Kidney (tissue), 14 donors: ENCODE measurements around the gene ADARB2. TPM values are rescaled to one million over a fixed set of nuclear protein-coding genes. Genes with fewer than 3 reads are reported as not detected.
"Not testable (repeated sequence)": the region's sequence is repeated elsewhere in the genome, so short reads cannot be mapped to it uniquely, and the experiment has no call there.

Experiments used
- DNase-seq, 5 donors: peaks; one replicate each; pipeline ENCODE4 v3.0.0-alpha.2; 2013 to 2020
- FAIRE-seq: peaks from 2 replicates; lab custom pipeline; 2012; peaks lifted over from hg19 to GRCh38; lab: Jason Lieb, UNC
- H3K27ac ChIP-seq, 2 donors: one replicate each; pipeline ENCODE4 v1.7.0; 2013; ENCODE audit warnings: low read depth in 2 of 2, low read length in 2 of 2, inconsistent platforms in 1 of 2
- H3K27me3 ChIP-seq: one replicate; pipeline ENCODE4 v1.7.1; 2013; ENCODE audit warnings: low read length, inconsistent platforms; ENCODE audit not compliant: control insufficient read depth, insufficient read depth
- H3K36me3 ChIP-seq, 3 donors: one replicate each; pipeline versions ENCODE4 v1.7.0 to v1.7.1; 2013; ENCODE audit warnings: low read length in 3 of 3, control low read depth in 1 of 3, inconsistent platforms in 1 of 3; ENCODE audit not compliant: insufficient read depth in 3 of 3, control insufficient read depth in 2 of 3
- H3K4me1 ChIP-seq, 3 donors: one replicate each; pipeline versions ENCODE4 v1.7.0 to v1.7.1; 2013; ENCODE audit warnings: low read length in 3 of 3, inconsistent platforms in 1 of 3, low read depth in 1 of 3; ENCODE audit not compliant: control insufficient read depth in 2 of 3, insufficient read depth in 2 of 3
- H3K4me3 ChIP-seq, 3 donors: one replicate each; pipeline versions ENCODE4 v1.7.0 to v1.8.1; 2013; ENCODE audit warnings: low read length in 3 of 3, control low read depth in 1 of 3, inconsistent platforms in 1 of 3
- H3K9ac ChIP-seq, 3 donors: one replicate each; pipeline versions ENCODE4 v1.7.0 to v1.7.1; 2013; ENCODE audit warnings: low read length in 3 of 3, control low read depth in 1 of 3, inconsistent platforms in 1 of 3
- H3K9me3 ChIP-seq, 3 donors: one replicate each; pipeline versions ENCODE4 v1.7.0 to v1.7.1; 2013; ENCODE audit warnings: low read length in 3 of 3, control low read depth in 1 of 3, inconsistent platforms in 1 of 3; ENCODE audit not compliant: control insufficient read depth in 2 of 3, insufficient read depth in 1 of 3
- CTCF ChIP-seq: IDR thresholded peaks from 3 replicates; pipeline ENCODE4 v1.5.1; 2012; ENCODE audit warnings: mild to moderate bottlenecking, moderate library complexity, borderline replicate concordance; ENCODE audit not compliant: insufficient read depth; ENCODE audit errors: extremely low read depth
- intact Hi-C: fragments of 100-400 bp; cut with DNase I; formaldehyde crosslinking; loops from one replicate; pipeline ENCODE4 v1.11.1; 2022
- polyA plus RNA-seq: library from polyadenylated mRNA; stranded (reverse); fragments of 350-450 nt; fragmentation: Illumina TruSeq; extraction: RNeasy Lipid Tissue Mini Kit (QIAGEN cat#74804); gene quantifications from one replicate; pipeline ENCODE4 v1.2.3, GENCODE V29; 2014; ENCODE audit warnings: low read depth, low replicate concordance; ENCODE audit not compliant: insufficient read depth
- total RNA-seq: library from RNA; stranded (reverse); fragmentation: NEBNext Ultra II Directional; extraction: Animal tissue kit (Norgen Biotek cat#: 25700); gene quantifications from one replicate; pipeline ENCODE4 v1.2.1, GENCODE V29; 2021
- donor health status: control.
- donor health status: control.
- donor health status: control.
- donor health status: control.
- donor health status: control.
- donor health status: DM: yes; HTN: yes; CAD: no.
- donor health status: Normal renal cell carcinoma (clear cell type).

Gene ADARB2
- total and polyA plus RNA-seq, 2 donors from 2014 or later, result 1.0 to 1.3 TPM

GRCh38 chr10:1251769-1252168 is 485.6 kb downstream of the ADARB2 start:
- intact Hi-C loops, result no loop called here
- Histone ChIP-seq H3K36me3 (no peaks in the 10 kb centered on the region), H3K9ac (no peak overlapping the region), H3K4me3 (no peak overlapping the region), H3K9me3 (no peaks in the 10 kb centered on the region), H3K27ac (no peak overlapping the region), H3K4me1 (no peaks in the 10 kb centered on the region), H3K27me3 (no peaks in the 10 kb centered on the region)
- FAIRE-seq (no peak), DNase-seq (no peak)
- no peak for TF ChIP-seq CTCF

- H3K36me3 ChIP-seq, result no peaks in the 10 kb centered on the region
- no peak overlapping the region for H3K27ac ChIP-seq
- intact Hi-C loops, result no loop called here
- no peaks in the 10 kb centered on the region for H3K27me3 ChIP-seq
- TF ChIP-seq CTCF, result no peak
- H3K4me1 ChIP-seq, result no peaks in the 10 kb centered on the region
- H3K9me3 ChIP-seq, result no peaks in the 10 kb centered on the region
- H3K9ac ChIP-seq, result no peak overlapping the region
- H3K4me3 ChIP-seq, result no peak overlapping the region
- FAIRE-seq (no peak), DNase-seq (peak in 4 of 5 donors; percentile 36 to 64 (median 48))
Measured at GRCh38 chr10:1249142-1249920, 488.0 kb downstream of the ADARB2 start.

- H3K27me3 ChIP-seq, H3K9me3 ChIP-seq, FAIRE-seq, H3K27ac ChIP-seq, H3K9ac ChIP-seq, intact Hi-C loops, H3K36me3 ChIP-seq, H3K4me1 ChIP-seq, H3K4me3 ChIP-seq: not testable (repeated sequence)
- DNase-seq, result peak in 1 of 5 donors; percentile 34
Measured at GRCh38 chr10:1248262-1248630, 489.1 kb downstream of the ADARB2 start.

- H3K36me3 ChIP-seq, result no peaks in the 10 kb centered on the region
- TF ChIP-seq CTCF, result no peak
- H3K9me3 ChIP-seq, result no peaks in the 10 kb centered on the region
- H3K9ac ChIP-seq, result no peak overlapping the region
- DNase-seq (peak in 1 of 5 donors; percentile 34), FAIRE-seq (no peak)
- H3K4me1 ChIP-seq, result no peaks in the 10 kb centered on the region
- intact Hi-C loops, result no loop called here
- no peaks in the 10 kb centered on the region for H3K27me3 ChIP-seq
- no peak overlapping the region for H3K27ac ChIP-seq
- no peak overlapping the region for H3K4me3 ChIP-seq
Measured at GRCh38 chr10:1247598-1248261, 489.6 kb downstream of the ADARB2 start.
